ENCODE data around the gene SH3GLB2. TPM values are rescaled to one million over a fixed set of nuclear protein-coding genes. Genes with fewer than 3 reads are reported as not detected.

The SH3GLB2 gene
- total RNA-seq, 6 experiments from 2014 or later = 38.1 to 56.1 (median 42.7) TPM

- Mint-ChIP-seq H3K27me3 (ENCODE audit: insufficient read depth) (peaks cover 2% of the 10 kb centered on the region; the same call in 1 of the 2 replicates), H3K27ac (peak overlapping the region; percentile 68), H3K36me3 (ENCODE audit: low read depth) (no peaks in the 10 kb centered on the region), H3K4me3 (no peak overlapping the region), H3K9me3 (no peaks in the 10 kb centered on the region), H3K4me1 (ENCODE audit: low read depth) (peaks cover 41% of the 10 kb centered on the region)
- TF ChIP-seq, protein P1, sequence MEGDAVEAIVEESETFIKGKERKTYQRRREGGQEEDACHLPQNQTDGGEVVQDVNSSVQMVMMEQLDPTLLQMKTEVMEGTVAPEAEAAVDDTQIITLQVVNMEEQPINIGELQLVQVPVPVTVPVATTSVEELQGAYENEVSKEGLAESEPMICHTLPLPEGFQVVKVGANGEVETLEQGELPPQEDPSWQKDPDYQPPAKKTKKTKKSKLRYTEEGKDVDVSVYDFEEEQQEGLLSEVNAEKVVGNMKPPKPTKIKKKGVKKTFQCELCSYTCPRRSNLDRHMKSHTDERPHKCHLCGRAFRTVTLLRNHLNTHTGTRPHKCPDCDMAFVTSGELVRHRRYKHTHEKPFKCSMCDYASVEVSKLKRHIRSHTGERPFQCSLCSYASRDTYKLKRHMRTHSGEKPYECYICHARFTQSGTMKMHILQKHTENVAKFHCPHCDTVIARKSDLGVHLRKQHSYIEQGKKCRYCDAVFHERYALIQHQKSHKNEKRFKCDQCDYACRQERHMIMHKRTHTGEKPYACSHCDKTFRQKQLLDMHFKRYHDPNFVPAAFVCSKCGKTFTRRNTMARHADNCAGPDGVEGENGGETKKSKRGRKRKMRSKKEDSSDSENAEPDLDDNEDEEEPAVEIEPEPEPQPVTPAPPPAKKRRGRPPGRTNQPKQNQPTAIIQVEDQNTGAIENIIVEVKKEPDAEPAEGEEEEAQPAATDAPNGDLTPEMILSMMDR (IDR thresholded peaks at IDR 0.05) = no peak
- no peak for DNase-seq
These were observed 4.3 kb downstream of the SH3GLB2 start for GRCh38 chr9:129023908-129024233.

- no peaks in the 10 kb centered on the region for H3K36me3 Mint-ChIP-seq (ENCODE audit: low read depth)
- no peak overlapping the region for H3K4me3 Mint-ChIP-seq
- no peaks in the 10 kb centered on the region for H3K9me3 Mint-ChIP-seq
- H3K4me1 Mint-ChIP-seq (ENCODE audit: low read depth) = peaks cover 41% of the 10 kb centered on the region
- DNase-seq = peak; percentile 69
- peaks cover 2% of the 10 kb centered on the region; the same call in 1 of the 2 replicates for H3K27me3 Mint-ChIP-seq (ENCODE audit: insufficient read depth)
- TF ChIP-seq, protein P1 (IDR thresholded peaks at IDR 0.05) = no peak
- H3K27ac Mint-ChIP-seq = peak overlapping the region; percentile 68
These were observed 4.9 kb downstream of the SH3GLB2 start for GRCh38 chr9:129023036-129023907.

GRCh38 chr9:129022037-129022436 is 6.1 kb downstream of the SH3GLB2 start:
- peaks cover 36% of the 10 kb centered on the region for H3K4me1 Mint-ChIP-seq (ENCODE audit: low read depth)
- TF ChIP-seq, protein P1 (IDR thresholded peaks at IDR 0.05) = no peak
- H3K27me3 Mint-ChIP-seq (ENCODE audit: insufficient read depth) = peaks cover 2% of the 10 kb centered on the region; the same call in 1 of the 2 replicates
- H3K9me3 Mint-ChIP-seq = no peaks in the 10 kb centered on the region
- peak overlapping the region; percentile 55; the same call in 1 of the 2 replicates for H3K27ac Mint-ChIP-seq
- no peak overlapping the region for H3K4me3 Mint-ChIP-seq
- no peak for DNase-seq
- no peaks in the 10 kb centered on the region for H3K36me3 Mint-ChIP-seq (ENCODE audit: low read depth)

- DNase-seq = no peak
- peaks cover 28% of the 10 kb centered on the region for H3K4me1 Mint-ChIP-seq (ENCODE audit: low read depth)
- TF ChIP-seq, protein P1 (IDR thresholded peaks at IDR 0.05) = no peak
These were observed 7.0 kb downstream of the SH3GLB2 start for GRCh38 chr9:129021091-129021490.

DNA sequence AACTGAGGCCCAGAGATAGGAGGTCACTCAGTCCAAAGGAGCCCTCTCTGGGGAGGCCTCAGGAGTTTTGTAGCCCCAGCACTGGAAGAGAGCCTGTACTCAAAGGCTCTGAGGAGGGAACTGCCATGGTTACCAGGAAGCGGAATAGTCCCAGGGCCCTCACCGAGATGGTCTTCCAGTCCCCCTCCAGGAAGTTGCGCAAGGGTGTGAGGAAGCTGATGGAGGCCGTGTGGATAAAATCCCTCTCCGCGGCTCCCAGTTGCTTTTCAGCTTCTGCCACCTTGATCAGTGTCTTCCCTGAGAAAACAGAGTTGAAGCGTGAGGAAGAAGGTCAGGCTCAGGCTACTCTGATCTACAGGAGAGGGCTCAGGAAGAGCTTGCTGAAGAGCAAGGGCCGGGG is 13.5 kb downstream of the SH3GLB2 start:
- Mint-ChIP-seq H3K27ac (no peak overlapping the region), H3K4me3 (no peak overlapping the region), H3K4me1 (ENCODE audit: low read depth) (no peaks in the 10 kb centered on the region), H3K9me3 (no peaks in the 10 kb centered on the region), H3K36me3 (ENCODE audit: low read depth) (no peaks in the 10 kb centered on the region; the same call in 1 of the 2 replicates), H3K27me3 (ENCODE audit: insufficient read depth) (no peaks in the 10 kb centered on the region; the same call in none of the 2 replicates)
- DNase-seq = no peak
- TF ChIP-seq, protein P1 (IDR thresholded peaks at IDR 0.05) = no peak

More at GRCh38 chr9:129021091-129021490, 7.0 kb downstream of the SH3GLB2 start:
- Mint-ChIP-seq H3K27me3 (ENCODE audit: insufficient read depth) (peaks cover 2% of the 10 kb centered on the region; the same call in 1 of the 2 replicates), H3K4me3 (no peak overlapping the region), H3K27ac (no peak overlapping the region), H3K9me3 (no peaks in the 10 kb centered on the region), H3K36me3 (ENCODE audit: low read depth) (no peaks in the 10 kb centered on the region)

Measured in HFFc6 (cell line).